H1 (cell line): ENCODE results near the gene PPP4R4. TPM values are rescaled to one million over a fixed set of nuclear protein-coding genes. Genes with fewer than 3 reads are reported as not detected.
A peak's percentile ranks its signal among the peaks of the same experiment; 100 is the strongest.

ENCODE experiments used
- CTCF ChIA-PET: fragments of 300-600 bp; sonication (Branson Sonifier 250); formaldehyde crosslinking; loops from one replicate; lab custom pipeline; 2021; ENCODE audit not compliant: partially characterized antibody; lab: Charles Lee
- POLR2A ChIA-PET: fragments of 300-600 bp; sonication (Branson Sonifier 250); formaldehyde crosslinking; loops from one replicate; lab custom pipeline; 2021; ENCODE audit warnings: inconsistent platforms; ENCODE audit not compliant: partially characterized antibody; lab: Charles Lee
- DNase-seq, 2 experiments: peaks; one replicate each; pipeline versions ENCODE4 v3.0.0 to v3.0.0-alpha.2; 2010 to 2022; ENCODE audit warnings: low spot score in 2 of 2, low read depth in 1 of 2, mixed read lengths in 1 of 2
- FAIRE-seq: peaks from 2 replicates; lab custom pipeline; 2011; peaks lifted over from hg19 to GRCh38; lab: Jason Lieb, UNC
- H2AFZ ChIP-seq: 2 replicates; pipeline ENCODE4 v1.8.1; 2012; ENCODE audit warnings: low read length, inconsistent platforms
- H2AK5ac ChIP-seq: 2 replicates; pipeline ENCODE4 v1.6.1; 2013; ENCODE audit warnings: low read depth, low read length
- H2BK120ac ChIP-seq: replicated peaks from 2 replicates; pipeline ENCODE3; 2013; ENCODE audit warnings: low read depth, low read length, inconsistent platforms
- H2BK12ac ChIP-seq: 2 replicates; pipeline ENCODE4 v1.6.1; 2013; ENCODE audit warnings: low read depth, low read length
- H2BK15ac ChIP-seq: 2 replicates; pipeline ENCODE4 v1.6.1; 2013; ENCODE audit warnings: low read length
- H2BK20ac ChIP-seq: 2 replicates; pipeline ENCODE4 v1.6.1; 2013; ENCODE audit warnings: low read length
- H2BK5ac ChIP-seq: 2 replicates; pipeline ENCODE4 v1.6.1; 2013; ENCODE audit warnings: low read depth, low read length
- H3K14ac ChIP-seq: 2 replicates; pipeline ENCODE4 v1.6.1; 2013; ENCODE audit warnings: inconsistent platforms; ENCODE audit not compliant: insufficient read length
- H3K18ac ChIP-seq: 2 replicates; pipeline ENCODE4 v1.6.1; 2013; ENCODE audit warnings: low read length; ENCODE audit errors: extremely low read depth
- H3K23ac ChIP-seq: 2 replicates; pipeline ENCODE4 v1.6.1; 2013; ENCODE audit warnings: inconsistent platforms; ENCODE audit not compliant: insufficient read length
- H3K23me2 ChIP-seq: 2 replicates; pipeline ENCODE4 v1.6.1; 2013; ENCODE audit warnings: low read depth, low read length
- H3K27ac ChIP-seq: 2 replicates; pipeline ENCODE4 v1.6.1; 2011; ENCODE audit warnings: low read depth, low read length, inconsistent platforms
- H3K27me3 ChIP-seq, 4 experiments: replicated peaks in 1 of 4; 1 replicate in 1 of 4; 2 replicates in 3 of 4; pipeline versions ENCODE4 v1.6.1 to v1.8.1; 2011 to 2013; ENCODE audit warnings: low read length in 3 of 4, mild to moderate bottlenecking in 3 of 4, inconsistent platforms in 2 of 4, mixed read lengths in 2 of 4, moderate library complexity in 1 of 4; ENCODE audit not compliant: control insufficient read depth in 3 of 4, insufficient read depth in 3 of 4; ENCODE audit errors: extremely low read depth in 1 of 4
- H3K36me3 ChIP-seq, 4 experiments: 2 replicates each; pipeline versions ENCODE4 v1.6.1 to v1.8.1; 2011 to 2013; ENCODE audit warnings: mild to moderate bottlenecking in 4 of 4, low read length in 3 of 4, moderate library complexity in 2 of 4, control low read depth in 1 of 4, inconsistent platforms in 1 of 4; ENCODE audit not compliant: insufficient read depth in 4 of 4, control insufficient read depth in 2 of 4
- H3K4ac ChIP-seq: replicated peaks from 2 replicates; pipeline ENCODE3; 2013; ENCODE audit warnings: low read length, low read depth, mixed read lengths, inconsistent platforms; ENCODE audit not compliant: insufficient read length
- H3K4me1 ChIP-seq, 4 experiments: replicated peaks in 1 of 4; 1 replicate in 1 of 4; 2 replicates in 3 of 4; pipeline versions ENCODE4 v1.6.1 to v1.8.1; 2011 to 2013; ENCODE audit warnings: low read length in 3 of 4, inconsistent platforms in 2 of 4, mixed read lengths in 1 of 4; ENCODE audit not compliant: insufficient read depth in 4 of 4, control insufficient read depth in 3 of 4
- H3K4me2 ChIP-seq, 2 experiments: 2 replicates each; pipeline versions ENCODE4 v1.6.1 to v1.8.1; 2011 to 2013; ENCODE audit warnings: low read depth in 2 of 2, low read length in 2 of 2, control low read depth in 1 of 2, inconsistent platforms in 1 of 2, mild to moderate bottlenecking in 1 of 2; ENCODE audit not compliant: insufficient read depth in 1 of 2
- H3K4me3 ChIP-seq, 4 experiments: fragments of 200-600, 300-600 bp in 1 of 4; sonication (generic), shearing (Covaris generic), sonication (Bioruptor Twin) in 1 of 4; 2 replicates each; pipeline versions ENCODE4 v1.5.1 to v1.8.1; 2011 to 2016; ENCODE audit warnings: low read length in 4 of 4, low read depth in 3 of 4, control low read depth in 2 of 4, inconsistent platforms in 2 of 4, mild to moderate bottlenecking in 2 of 4, mixed read lengths in 1 of 4, moderate library complexity in 1 of 4; ENCODE audit not compliant: insufficient read depth in 2 of 4; ENCODE audit errors: extremely low read depth in 1 of 4
- H3K56ac ChIP-seq: replicated peaks from 2 replicates; pipeline ENCODE3; 2013; ENCODE audit warnings: low read depth, mild to moderate bottlenecking, mixed read lengths, low read length, inconsistent platforms; ENCODE audit not compliant: insufficient read length
- H3K79me1 ChIP-seq: 2 replicates; pipeline ENCODE4 v1.6.1; 2013; ENCODE audit warnings: low read depth, low read length, control low read depth
- H3K79me2 ChIP-seq, 2 experiments: 2 replicates each; pipeline versions ENCODE4 v1.6.1 to v1.8.1; 2012 to 2013; ENCODE audit warnings: low read length in 2 of 2, mild to moderate bottlenecking in 2 of 2, inconsistent platforms in 1 of 2; ENCODE audit not compliant: insufficient read depth in 2 of 2, control insufficient read depth in 1 of 2
- H3K9ac ChIP-seq, 4 experiments: replicated peaks in 1 of 4; 1 replicate in 1 of 4; 2 replicates in 3 of 4; pipeline versions ENCODE4 v1.6.1 to v1.8.1; 2011 to 2013; ENCODE audit warnings: low read depth in 3 of 4, low read length in 3 of 4, control low read depth in 2 of 4, mild to moderate bottlenecking in 2 of 4, moderate library complexity in 2 of 4, inconsistent platforms in 1 of 4; ENCODE audit errors: extremely low read depth in 1 of 4
- H3K9me3 ChIP-seq, 2 experiments: 2 replicates each; pipeline versions ENCODE4 v1.6.1 to v1.8.1; 2012 to 2013; ENCODE audit warnings: mild to moderate bottlenecking in 2 of 2, moderate library complexity in 2 of 2, control low read depth in 1 of 2, inconsistent platforms in 1 of 2, low read depth in 1 of 2, low read length in 1 of 2, mixed read lengths in 1 of 2; ENCODE audit not compliant: insufficient read depth in 2 of 2
- H4K20me1 ChIP-seq, 2 experiments: replicated peaks in 1 of 2; 2 replicates each; pipeline versions ENCODE3 to v1.8.1; 2011 to 2013; ENCODE audit warnings: inconsistent platforms in 2 of 2, low read length in 2 of 2, mild to moderate bottlenecking in 1 of 2; ENCODE audit not compliant: insufficient read depth in 2 of 2, control insufficient read depth in 1 of 2
- H4K5ac ChIP-seq: 2 replicates; pipeline ENCODE4 v1.6.1; 2013; ENCODE audit warnings: low read length, low read depth, mixed read lengths, inconsistent platforms; ENCODE audit not compliant: insufficient read length
- H4K8ac ChIP-seq: 2 replicates; pipeline ENCODE4 v1.8.0; 2013; ENCODE audit warnings: mild to moderate bottlenecking, moderate library complexity, low read length, inconsistent platforms; ENCODE audit not compliant: insufficient read depth; ENCODE audit errors: extremely low read depth
- H4K91ac ChIP-seq: replicated peaks from 2 replicates; pipeline ENCODE3; 2013; ENCODE audit warnings: low read length, mixed read lengths, inconsistent platforms; ENCODE audit not compliant: insufficient read length
- CHD2 ChIP-seq: IDR thresholded peaks from 2 replicates; pipeline ENCODE4 v1.6.1; 2012; ENCODE audit warnings: low read length, improper control_type of control experiment
- EZH2 ChIP-seq: fragments of 200-600 bp; sonication (generic); IDR thresholded peaks from 2 replicates; pipeline ENCODE4 v1.7.1; 2012; ENCODE audit warnings: low read depth, mild to moderate bottlenecking, moderate library complexity, low read length, inconsistent platforms; ENCODE audit not compliant: severe bottlenecking
- TEAD4 ChIP-seq: IDR thresholded peaks from 2 replicates; pipeline ENCODE4 v1.6.1; 2012; ENCODE audit warnings: low read depth, low read length, inconsistent platforms, mixed read lengths
- WGBS, 2 experiments: shearing (Covaris generic) in 1 of 2; methylation state at CpG; one replicate each; pipeline versions ENCODE4 v1.1.6 to v1.1.7; 2013 to 2015; ENCODE audit warnings: low lambda C conversion rate in 2 of 2, mixed read lengths in 2 of 2, inconsistent platforms in 1 of 2, low coverage in 1 of 2, missing lambda C conversion rate in 1 of 2; ENCODE audit not compliant: insufficient replicate concordance in 2 of 2, insufficient coverage in 1 of 2, insufficient read length in 1 of 2; ENCODE audit errors: extremely low coverage in 1 of 2, missing lambda C conversion rate in 1 of 2; 5-methylcytosine and 5-hydroxymethylcytosine counted together
- polyA plus RNA-seq, 7 experiments: library from polyadenylated mRNA; depleted of rRNA in 3 of 7; stranded (reverse) in 5 of 7; unstranded in 2 of 7; fragments of >200 nt in 5 of 7; fragments of 200-250 nt in 2 of 7; gene quantifications; 1 replicate in 5 of 7; 2 replicates in 1 of 7; 4 replicates in 1 of 7; pipeline versions ENCODE4 v1.2.1 to v1.2.3, GENCODE V29; 2011 to 2013; ENCODE audit warnings: missing spikeins in 2 of 7, mixed read lengths in 2 of 7
- total RNA-seq: library from RNA; stranded (reverse); fragmentation: NEBNext Ultra II Directional; extraction: Animal tissue kit (Norgen Biotek cat#: 25700); gene quantifications from 2 replicates; pipeline ENCODE4 v1.2.1, GENCODE V29; 2021
- TF ChIP-seq, protein P1 (sequence below): IDR thresholded peaks from 2 replicates; pipeline ENCODE4 v1.6.1; 2012; ENCODE audit warnings: low read length, inconsistent platforms
- TF ChIP-seq, protein P2 (sequence below): IDR thresholded peaks from 2 replicates; pipeline ENCODE4 v1.6.1; 2012; ENCODE audit warnings: inconsistent platforms

PPP4R4 gene
- total and polyA plus RNA-seq, 2 of the 8 experiments (the other 6 are each of a cell fraction or from before 2014, with no cell fraction given) = 3.3 to 9.6 TPM

GRCh38 chr14:94125659-94126418 is 48.3 kb upstream of the PPP4R4 start:
- 87% methylated on average over 6 of the region's 6 CpGs; no CpG with 5 or more reads in 1 of the 2 experiments for WGBS, 2 experiments
- Histone ChIP-seq H3K4me2 (no peak overlapping the region), H3K27me3 (peaks cover 0 to 2% (median 0%) of the 10 kb centered on the region in 4 experiments; a peak in 2 of 7 replicates), H3K23me2 (peaks cover 9% of the 10 kb centered on the region; the same call in 1 of the 2 replicates), H3K9ac (no peak overlapping the region), H2BK5ac (no peak overlapping the region), H2AFZ (no peak overlapping the region), H2BK12ac (0 out of 2 replicates have a peak overlapping the region, but pooled peaks have one; percentile 9), H2BK15ac (no peak overlapping the region), H3K14ac (no peak overlapping the region), H3K9me3 (no peaks in the 10 kb centered on the region), H3K18ac (no peak overlapping the region), H3K36me3 (no peaks in the 10 kb centered on the region), H3K23ac (no peak overlapping the region), H4K91ac (no peak overlapping the region), H3K79me2 (no peaks in the 10 kb centered on the region), H4K5ac (no peak overlapping the region), H3K56ac (no peak overlapping the region), H2AK5ac (no peak overlapping the region), H3K27ac (no peak overlapping the region), H4K8ac (no peak overlapping the region), H4K20me1 (no peaks in the 10 kb centered on the region), H3K4me1 (peaks cover 0 to 4% (median 2%) of the 10 kb centered on the region in 4 experiments; a peak in 3 of 7 replicates), H2BK20ac (no peak overlapping the region), H3K4me3 (no peak overlapping the region), H3K79me1 (no peaks in the 10 kb centered on the region), H3K4ac (no peak overlapping the region), H2BK120ac (no peak overlapping the region)
- CTCF ChIA-PET = interaction anchor here (0.6 to 2.2 kb wide), 3 partner anchors 12 to 179 kb away, joined by 3 to 12 read pairs (median 6); no protein-coding TSS in a partner anchor
- POLR2A ChIA-PET = no interaction called here
- DNase-seq (peak in 1 of 2 experiments; percentile 22), FAIRE-seq (no peak)
- TF ChIP-seq CHD2 (no peak), TEAD4 (no peak), EZH2 (no peak)
- TF ChIP-seq, protein P1, sequence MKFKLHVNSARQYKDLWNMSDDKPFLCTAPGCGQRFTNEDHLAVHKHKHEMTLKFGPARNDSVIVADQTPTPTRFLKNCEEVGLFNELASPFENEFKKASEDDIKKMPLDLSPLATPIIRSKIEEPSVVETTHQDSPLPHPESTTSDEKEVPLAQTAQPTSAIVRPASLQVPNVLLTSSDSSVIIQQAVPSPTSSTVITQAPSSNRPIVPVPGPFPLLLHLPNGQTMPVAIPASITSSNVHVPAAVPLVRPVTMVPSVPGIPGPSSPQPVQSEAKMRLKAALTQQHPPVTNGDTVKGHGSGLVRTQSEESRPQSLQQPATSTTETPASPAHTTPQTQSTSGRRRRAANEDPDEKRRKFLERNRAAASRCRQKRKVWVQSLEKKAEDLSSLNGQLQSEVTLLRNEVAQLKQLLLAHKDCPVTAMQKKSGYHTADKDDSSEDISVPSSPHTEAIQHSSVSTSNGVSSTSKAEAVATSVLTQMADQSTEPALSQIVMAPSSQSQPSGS = no peak
- TF ChIP-seq, protein P2, sequence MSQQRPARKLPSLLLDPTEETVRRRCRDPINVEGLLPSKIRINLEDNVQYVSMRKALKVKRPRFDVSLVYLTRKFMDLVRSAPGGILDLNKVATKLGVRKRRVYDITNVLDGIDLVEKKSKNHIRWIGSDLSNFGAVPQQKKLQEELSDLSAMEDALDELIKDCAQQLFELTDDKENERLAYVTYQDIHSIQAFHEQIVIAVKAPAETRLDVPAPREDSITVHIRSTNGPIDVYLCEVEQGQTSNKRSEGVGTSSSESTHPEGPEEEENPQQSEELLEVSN = no peak
